ENCODE results near the gene DGCR6L. TPM values are rescaled to one million over a fixed set of nuclear protein-coding genes. Genes with fewer than 3 reads are reported as not detected.
"Not testable (repeated sequence)": the region's sequence is repeated elsewhere in the genome, so short reads cannot be mapped to it uniquely, and the experiment has no call there.

DGCR6L gene
- total RNA-seq, 4 donors from 2014 or later = 62.5 to 123 (median 90.8) TPM

GRCh38 chr22:20316844-20317401, 2.9 kb downstream of the DGCR6L start:
- TF ChIP-seq POLR2A (IDR thresholded peaks at IDR 0.05) (no peak), CTCF (IDR thresholded peaks at IDR 0.05) (no peak)
- peaks cover 17 to 36% of the 10 kb centered on the region in 2 donors for H3K4me1 ChIP-seq
- H3K36me3 ChIP-seq = no peaks in the 10 kb centered on the region
- 91% methylated on average over 7 to 8 of the region's 8 CpGs for WGBS, 2 donors
- no peak for DNase-seq
- no peak overlapping the region for H3K27ac ChIP-seq
- H3K4me3 ChIP-seq (replicated peaks in 1 of 3) = no peak overlapping the region
- intact Hi-C loops (cut with DNase I) = no loop called here
- no peaks in the 10 kb centered on the region for H3K27me3 ChIP-seq
- no peaks in the 10 kb centered on the region for H3K9me3 ChIP-seq

- intact Hi-C loops (cut with DNase I) = no loop called here
- Histone ChIP-seq H3K4me3 (replicated peaks in 1 of 3) (no peak overlapping the region), H3K36me3 (no peaks in the 10 kb centered on the region), H3K27ac (no peak overlapping the region), H3K9me3 (no peaks in the 10 kb centered on the region), H3K27me3 (no peaks in the 10 kb centered on the region), H3K4me1 (peaks cover 14 to 30% of the 10 kb centered on the region in 2 donors)
- DNase-seq = no peak
- TF ChIP-seq CTCF (IDR thresholded peaks at IDR 0.05) = no peak
- 90 to 97% methylated on average over 9 of the region's 12 CpGs for WGBS, 2 donors
These were observed 3.5 kb downstream of the DGCR6L start for GRCh38 chr22:20316217-20316843.

GRCh38 chr22:20315337-20316216, 4.3 kb downstream of the DGCR6L start:
- H3K4me1 ChIP-seq = peaks cover 7 to 22% of the 10 kb centered on the region in 2 donors
- no peak overlapping the region for H3K4me3 ChIP-seq (replicated peaks in 1 of 3)
- intact Hi-C loops (cut with DNase I) = no loop called here
- H3K27ac ChIP-seq = no peak overlapping the region
- WGBS, 2 donors = 87 to 100% methylated on average over 2 to 18 of the region's 25 CpGs
- no peaks in the 10 kb centered on the region for H3K36me3 ChIP-seq
- no peak for TF ChIP-seq POLR2A (IDR thresholded peaks at IDR 0.05)
- no peak for TF ChIP-seq CTCF (IDR thresholded peaks at IDR 0.05)
- no peaks in the 10 kb centered on the region for H3K27me3 ChIP-seq
- no peaks in the 10 kb centered on the region for H3K9me3 ChIP-seq
- no peak for DNase-seq

- DNase-seq; H3K9me3 ChIP-seq; H3K4me3 ChIP-seq (replicated peaks in 1 of 3); H3K36me3 ChIP-seq; H3K27me3 ChIP-seq; intact Hi-C loops (cut with DNase I); H3K27ac ChIP-seq: not testable (repeated sequence)
- WGBS, 2 donors = 89 to 90% methylated on average over 5 to 8 of the region's 12 CpGs
- peaks cover 7 to 21% of the 10 kb centered on the region in 2 donors for H3K4me1 ChIP-seq
These were observed 5.0 kb downstream of the DGCR6L start for GRCh38 chr22:20314741-20315336.

- DNase-seq; H3K27ac ChIP-seq; H3K27me3 ChIP-seq; H3K4me3 ChIP-seq (replicated peaks in 1 of 3); H3K36me3 ChIP-seq; intact Hi-C loops (cut with DNase I); H3K9me3 ChIP-seq: not testable (repeated sequence)
- peaks cover 6 to 21% of the 10 kb centered on the region in 2 donors for H3K4me1 ChIP-seq
- WGBS, 2 donors = no CpG with 5 or more reads among the region's 5 CpGs
These were observed 5.7 kb downstream of the DGCR6L start for GRCh38 chr22:20314206-20314605.

- H3K27ac ChIP-seq; H3K36me3 ChIP-seq; H3K9me3 ChIP-seq; intact Hi-C loops (cut with DNase I); DNase-seq; H3K27me3 ChIP-seq; H3K4me3 ChIP-seq (replicated peaks in 1 of 3): not testable (repeated sequence)
- WGBS, 2 donors = 81% methylated on average over 4 of the region's 11 CpGs; no CpG with 5 or more reads in 1 of the 2 donors
- H3K4me1 ChIP-seq = peaks cover 0 to 14% of the 10 kb centered on the region in 2 donors
These were observed 6.4 kb downstream of the DGCR6L start for GRCh38 chr22:20313306-20314077.

Measured in thyroid gland (tissue), 4 donors.